Endothelial cell of umbilical vein (primary cell): ENCODE results near the gene SLC35E3. TPM values are rescaled to one million over a fixed set of nuclear protein-coding genes. Genes with fewer than 3 reads are reported as not detected.

ENCODE experiments used
- BruUV-seq: library from RNA; stranded (reverse); fragments of 400-500 nt; replicated peaks from 2 replicates; lab custom pipeline; 2021; lab: Mats Ljungman, UMichigan
- CTCF ChIA-PET: fragments of 300-600, 350-600 bp; sonication (Branson Sonifier 250); formaldehyde crosslinking; loops from one replicate; lab custom pipeline; 2021; ENCODE audit warnings: antibody characterized with exemption, inconsistent platforms; lab: Charles Lee
- POLR2A ChIA-PET: fragments of 300-600, 350-600 bp; sonication (Branson Sonifier 250); formaldehyde crosslinking; loops from one replicate; lab custom pipeline; 2021; ENCODE audit warnings: antibody characterized with exemption, inconsistent platforms; lab: Charles Lee
- DNase-seq: peaks from one replicate; pipeline ENCODE4 v3.0.0-alpha.2; 2011; ENCODE audit warnings: low read depth, low spot score
- FAIRE-seq: peaks from 2 replicates; lab custom pipeline; 2011; peaks lifted over from hg19 to GRCh38; lab: Jason Lieb, UNC
- H2AFZ ChIP-seq: 2 replicates; pipeline ENCODE4 v1.6.0; 2012; ENCODE audit warnings: low read depth, low read length, control low read depth, inconsistent platforms
- H3K27ac ChIP-seq: 2 replicates; pipeline ENCODE4 v1.5.1; 2011; ENCODE audit warnings: low read depth, mild to moderate bottlenecking, control low read depth, low read length, moderate library complexity; ENCODE audit not compliant: insufficient read depth
- H3K27me3 ChIP-seq, 2 experiments: 2 replicates each; pipeline versions ENCODE4 v1.6.0 to v1.6.1; 2011; ENCODE audit warnings: low read length in 2 of 2, mixed read lengths in 1 of 2; ENCODE audit not compliant: control insufficient read depth in 2 of 2, insufficient read depth in 2 of 2
- H3K36me3 ChIP-seq, 2 experiments: 2 replicates in 1 of 2; 3 replicates in 1 of 2; pipeline ENCODE4 v1.5.1; 2011; ENCODE audit warnings: low read length in 2 of 2, mild to moderate bottlenecking in 1 of 2, moderate library complexity in 1 of 2; ENCODE audit not compliant: control insufficient read depth in 2 of 2, insufficient read depth in 2 of 2; ENCODE audit errors: extremely low read depth in 1 of 2
- H3K4me1 ChIP-seq: 3 replicates; pipeline ENCODE4 v1.5.1; 2011; ENCODE audit warnings: mild to moderate bottlenecking, low read length; ENCODE audit not compliant: control insufficient read depth, insufficient read depth; ENCODE audit errors: extremely low read depth
- H3K4me2 ChIP-seq: 2 replicates; pipeline ENCODE4 v1.6.1; 2011; ENCODE audit warnings: low read length, control low read depth, mixed read lengths; ENCODE audit not compliant: insufficient read depth
- H3K4me3 ChIP-seq, 3 experiments: fragments of 200-600 bp in 1 of 3; sonication (generic), shearing (Covaris generic) in 1 of 3; replicated peaks in 1 of 3; 2 replicates each; pipeline ENCODE4 v1.5.1; 2011 to 2016; ENCODE audit warnings: control low read depth in 3 of 3, low read length in 3 of 3, mild to moderate bottlenecking in 2 of 3, inconsistent platforms in 1 of 3, low read depth in 1 of 3, moderate library complexity in 1 of 3; ENCODE audit not compliant: insufficient read depth in 1 of 3
- H3K79me2 ChIP-seq: 2 replicates; pipeline ENCODE4 v1.6.0; 2012; ENCODE audit warnings: low read length, inconsistent platforms; ENCODE audit not compliant: control insufficient read depth, insufficient read depth
- H3K9ac ChIP-seq: replicated peaks from 2 replicates; pipeline ENCODE3; 2011; ENCODE audit warnings: low read length, control low read depth; ENCODE audit not compliant: insufficient read depth; ENCODE audit errors: extremely low read depth
- H3K9me1 ChIP-seq: replicated peaks from 3 replicates; pipeline ENCODE4 v1.6.0; 2011; ENCODE audit warnings: mild to moderate bottlenecking, low read length; ENCODE audit not compliant: control insufficient read depth, insufficient read depth; ENCODE audit errors: extremely low read depth
- H3K9me3 ChIP-seq: replicated peaks from 2 replicates; pipeline ENCODE4 v1.5.1; 2012; ENCODE audit warnings: low read length, inconsistent platforms; ENCODE audit not compliant: control insufficient read depth, insufficient read depth
- H4K20me1 ChIP-seq: replicated peaks from 2 replicates; pipeline ENCODE3; 2011; ENCODE audit warnings: mild to moderate bottlenecking, low read length; ENCODE audit not compliant: control insufficient read depth, insufficient read depth; ENCODE audit errors: extremely low read depth
- CTCF ChIP-seq, 2 donors: IDR thresholded peaks; 1 replicate in 1 of 2; 2 replicates in 1 of 2; pipeline ENCODE4 v1.5.1; 2011; ENCODE audit warnings: low read length in 2 of 2, mild to moderate bottlenecking in 2 of 2, moderate library complexity in 2 of 2, control low read depth in 1 of 2, inconsistent platforms in 1 of 2, low read depth in 1 of 2; ENCODE audit not compliant: insufficient read depth in 1 of 2; ENCODE audit errors: extremely low read depth in 1 of 2
- EZH2 ChIP-seq: IDR thresholded peaks from 2 replicates; pipeline ENCODE4 v1.6.1; 2012; ENCODE audit warnings: borderline replicate concordance, low read depth, mild to moderate bottlenecking, moderate library complexity, low read length, inconsistent platforms; ENCODE audit not compliant: severe bottlenecking
- FOS ChIP-seq: IDR thresholded peaks from 2 replicates; pipeline ENCODE4 v1.6.1; 2011; ENCODE audit warnings: mild to moderate bottlenecking, low read length, moderate library complexity, borderline replicate concordance; ENCODE audit not compliant: insufficient read depth
- GATA2 ChIP-seq: IDR thresholded peaks from 2 replicates; pipeline ENCODE4 v1.7.0; 2011; ENCODE audit warnings: low read depth, mild to moderate bottlenecking, moderate library complexity, mixed read lengths, low read length; ENCODE audit not compliant: insufficient read length, insufficient read depth
- JUN ChIP-seq: IDR thresholded peaks from 2 replicates; pipeline ENCODE4 v1.6.1; 2011; ENCODE audit warnings: borderline replicate concordance, low read depth; ENCODE audit not compliant: insufficient read length, insufficient read depth
- MAX ChIP-seq: IDR thresholded peaks from 2 replicates; pipeline ENCODE4 v1.6.1; 2011; ENCODE audit not compliant: insufficient read depth, insufficient read length
- MYC ChIP-seq: IDR thresholded peaks from one replicate; pipeline ENCODE4 v1.6.1; 2011; ENCODE audit warnings: mild to moderate bottlenecking, low read depth, low read length
- POLR2A ChIP-seq: IDR thresholded peaks from 2 replicates; pipeline ENCODE4 v1.6.1; 2012; ENCODE audit warnings: low read depth, mild to moderate bottlenecking, control low read depth, low read length
- POLR2AphosphoS5 ChIP-seq: IDR thresholded peaks from 2 replicates; pipeline ENCODE4 v1.6.1; 2012; ENCODE audit warnings: low read depth, mild to moderate bottlenecking, control low read depth, low read length, moderate library complexity; ENCODE audit not compliant: insufficient read depth
- dilution Hi-C: fragments of 300-500 bp; cut with MboI; formaldehyde crosslinking; loops from one replicate; pipeline ENCODE4 v1.15.0; 2019; ENCODE audit warnings: low sequenced_read_pairs; ENCODE audit not compliant: extremely low pct_ligation_motif_present
- intact Hi-C: fragments of 100-400 bp; cut with micrococcal nuclease; formaldehyde crosslinking; loops from one replicate; pipeline ENCODE4 v1.10.0; 2022
- polyA plus RNA-seq, 4 experiments: library from polyadenylated mRNA; depleted of rRNA in 3 of 4; stranded (reverse) in 3 of 4; unstranded in 1 of 4; fragments of >200 nt; gene quantifications; 2 replicates each; pipeline versions ENCODE4 v1.2.1 to v1.2.3, GENCODE V29; 2011 to 2012; ENCODE audit warnings: missing spikeins in 1 of 4
- total RNA-seq: library from RNA; stranded (reverse); gene quantifications from 2 replicates; pipeline ENCODE4 v1.2.3, GENCODE V29; 2021

SLC35E3 gene
- total and polyA plus RNA-seq, 2 donors (not counting 3 experiments of a cell fraction or from before 2014, with no cell fraction given): 8.1 to 13.8 TPM

- ChIA-PET CTCF (no interaction called here), POLR2A (interaction anchor here (0.9 kb wide), 1 partner anchor 59 kb away, joined by 3 read pairs; the partner anchor contains the start of gene SLC35E3)
- Histone ChIP-seq H3K79me2 (peaks cover 15% of the 10 kb centered on the region), H3K27ac (no peak overlapping the region), H3K9me1 (no peaks in the 10 kb centered on the region), H2AFZ (no peak overlapping the region), H4K20me1 (no peaks in the 10 kb centered on the region), H3K9ac (no peak overlapping the region), H3K27me3 (no peaks in the 10 kb centered on the region), H3K36me3 (peaks cover 0 to 5% of the 10 kb centered on the region in 2 experiments), H3K4me2 (no peak overlapping the region), H3K9me3 (no peaks in the 10 kb centered on the region), H3K4me3 (no peak overlapping the region), H3K4me1 (peaks cover 3% of the 10 kb centered on the region)
- dilution Hi-C loops (no loop called here), intact Hi-C loops (loop anchor here (5.0 to 10.0 kb wide), 4 partner anchors 193 to 580 kb away; partner anchors contain the start of genes IL26 and RAP1B)
- TF ChIP-seq GATA2: no peak
- TF ChIP-seq POLR2A: no peak
- TF ChIP-seq CTCF (IDR thresholded peaks at IDR 0.05; ENCODE audit: extremely low read depth in 1 of 2, insufficient read depth in 1 of 2, low read depth in 1 of 2, low read length in 2 of 2): no peak
- TF ChIP-seq EZH2: no peak
- TF ChIP-seq MYC: no peak
- TF ChIP-seq JUN: no peak
- TF ChIP-seq POLR2AphosphoS5: no peak
- TF ChIP-seq FOS: no peak
- no peak for TF ChIP-seq MAX
- DNase-seq (no peak), FAIRE-seq (no peak)
- BruUV-seq: no TSS peak
Observed at GRCh38 chr12:68804657-68805591, 58.9 kb downstream of the SLC35E3 start.
